ENCODE results near the gene NTM.
"Not testable (repeated sequence)": the region's sequence is repeated elsewhere in the genome, so short reads cannot be mapped to it uniquely, and the experiment has no call there.

Gene NTM

DNA sequence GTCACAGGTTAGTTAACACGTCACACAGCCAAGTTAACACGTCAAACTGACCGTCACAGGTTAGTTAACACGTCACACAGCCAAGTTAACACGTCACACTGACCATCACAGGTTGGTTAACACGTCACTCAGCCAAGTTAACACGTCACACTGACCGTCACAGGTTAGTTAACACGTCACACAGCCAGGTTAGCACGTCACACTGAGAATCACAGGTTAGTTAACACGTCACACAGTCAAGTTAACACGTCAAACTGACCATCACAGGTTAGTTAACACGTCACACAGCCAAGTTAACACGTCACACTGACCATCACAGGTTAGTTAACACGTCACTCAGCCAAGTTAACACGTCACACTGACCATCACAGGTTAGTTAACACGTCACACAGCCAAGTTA lies 700.5 kb downstream of the NTM start:
- DNase-seq (ENCODE audit: low read depth in 2 of 2): not testable (repeated sequence)

DNA sequence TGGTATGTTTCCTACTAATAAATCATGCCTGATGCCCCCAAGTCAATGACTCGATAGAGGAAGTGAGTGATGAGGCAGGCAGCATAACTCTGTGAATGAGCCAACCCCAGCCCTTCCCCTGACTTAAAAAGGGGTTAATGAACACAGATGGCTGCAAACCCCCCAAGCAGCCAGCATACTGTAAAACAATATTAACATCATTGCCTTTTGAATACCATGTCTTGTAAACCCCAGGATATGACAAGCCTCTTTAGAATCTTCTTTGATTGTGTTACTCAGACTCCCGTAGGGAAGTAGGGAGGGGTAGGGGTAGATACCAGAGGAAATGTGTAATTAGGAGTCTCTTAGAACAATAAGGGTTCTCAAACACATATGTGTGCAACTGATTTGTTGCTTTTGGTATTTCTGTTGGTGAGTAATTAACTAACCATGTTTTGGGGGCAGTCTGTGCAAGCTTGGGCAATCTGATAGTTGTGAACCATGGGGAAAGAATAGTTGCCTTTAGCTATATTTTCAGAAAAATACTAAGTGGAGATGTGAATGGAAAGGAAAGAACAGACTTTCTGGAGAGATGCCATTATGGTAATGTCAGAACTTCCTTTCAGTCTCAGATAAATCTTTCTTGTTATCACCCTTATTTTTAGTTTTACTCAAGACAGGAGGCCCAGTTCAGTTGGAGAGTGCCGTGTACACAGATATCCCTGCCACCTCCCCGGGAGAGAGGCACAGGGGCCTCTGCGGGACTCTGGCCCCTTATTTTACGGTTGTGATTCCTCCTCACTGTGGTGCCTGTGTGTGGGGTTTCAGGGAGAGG lies 701.8 kb downstream of the NTM start:
- DNase-seq (ENCODE audit: low read depth in 2 of 2): no peak

- DNase-seq (ENCODE audit: low read depth in 2 of 2): no peak
Measured at GRCh38 chr11:132072858-132073211, 702.4 kb downstream of the NTM start.

GRCh38 chr11:132073787-132074186 lies 703.4 kb downstream of the NTM start:
- DNase-seq (ENCODE audit: low read depth in 2 of 2): no peak

- no peak for DNase-seq (ENCODE audit: low read depth in 2 of 2)
Measured at GRCh38 chr11:132075447-132075846, 705.0 kb downstream of the NTM start.

- no peak for DNase-seq (ENCODE audit: low read depth in 2 of 2)
Measured at GRCh38 chr11:132077416-132077815, 707.0 kb downstream of the NTM start.

DNA sequence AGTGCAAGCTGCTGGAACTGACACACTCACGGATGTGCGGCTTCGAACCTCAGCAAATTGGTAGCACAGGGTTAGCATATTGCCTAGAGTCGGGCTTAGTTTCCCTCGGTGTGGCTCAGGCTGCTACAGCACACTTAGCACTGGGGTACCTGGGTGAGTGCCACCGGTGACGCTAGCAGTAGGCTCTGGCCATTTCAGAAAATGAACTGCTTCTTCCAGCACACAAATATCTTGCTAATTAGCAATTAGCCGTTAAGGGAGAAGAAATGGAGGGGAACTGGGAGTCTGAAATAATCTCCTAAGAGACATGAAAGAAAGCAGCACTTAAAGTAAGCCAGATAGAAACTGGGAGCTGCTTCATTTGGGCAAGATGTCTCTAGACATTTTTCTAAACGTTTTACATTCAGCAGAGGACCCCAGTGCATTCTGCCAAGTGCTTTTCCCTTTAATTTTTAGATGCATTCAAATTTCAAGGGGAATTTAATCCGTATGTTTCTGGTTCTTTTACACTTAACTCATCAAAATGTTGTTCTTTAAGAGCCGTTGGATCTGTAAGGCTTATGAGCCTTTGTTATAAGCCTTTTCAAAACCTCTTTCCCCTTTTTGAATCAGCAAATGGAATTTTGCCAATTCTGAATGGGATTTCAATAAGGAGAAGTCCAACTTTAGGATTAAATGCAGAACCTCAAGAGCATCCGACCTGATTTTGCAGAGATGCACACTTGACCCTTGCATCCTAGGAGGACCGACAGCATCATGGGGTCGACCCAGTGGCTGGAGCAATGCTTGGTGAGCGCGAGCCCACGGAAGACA lies 708.1 kb downstream of the NTM start:
- no peak for DNase-seq (ENCODE audit: low read depth in 2 of 2)

GRCh38 chr11:132080127-132080526 lies 709.7 kb downstream of the NTM start:
- DNase-seq (ENCODE audit: low read depth in 2 of 2): no peak

DNA sequence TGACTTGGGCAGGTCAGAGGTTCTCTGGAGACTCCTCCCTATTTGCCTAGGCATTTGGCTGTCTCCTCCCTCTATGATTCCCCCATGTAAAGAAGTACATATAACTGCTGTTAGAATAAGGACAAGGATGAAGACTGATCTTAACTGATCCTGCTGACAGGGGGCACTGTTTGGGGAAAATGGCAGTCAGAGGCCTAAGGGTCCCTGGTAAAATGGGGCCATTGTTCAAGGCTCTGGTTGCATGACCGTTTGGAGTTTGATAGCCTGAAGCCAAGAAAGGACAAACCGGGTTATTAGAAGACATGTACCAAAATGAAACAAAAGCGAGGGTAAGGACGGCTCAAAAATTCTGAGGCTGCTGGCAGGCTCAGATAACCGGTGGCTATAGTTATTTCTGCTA lies 712.2 kb downstream of the NTM start:
- DNase-seq (ENCODE audit: low read depth in 2 of 2): no peak

DNA sequence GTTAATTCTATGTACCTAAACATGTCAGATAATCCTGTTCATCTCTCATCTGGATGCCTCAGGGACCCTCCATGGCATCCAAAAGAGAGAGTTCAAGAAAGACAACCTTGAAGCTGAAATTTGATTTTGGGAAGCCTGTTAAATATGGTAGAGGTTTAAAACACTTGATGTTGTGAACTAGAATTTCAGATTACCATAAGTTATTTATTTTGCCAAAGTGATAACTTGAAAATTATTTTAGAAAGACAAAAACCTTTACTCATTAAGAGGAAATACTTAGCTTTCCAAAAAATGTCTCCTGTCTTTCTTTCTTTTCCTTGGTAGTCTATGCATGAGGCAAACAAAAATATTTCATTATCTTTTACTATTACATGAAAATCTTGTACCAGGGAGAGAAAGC lies 714.0 kb downstream of the NTM start:
- no peak for DNase-seq (ENCODE audit: low read depth in 2 of 2)

DNA sequence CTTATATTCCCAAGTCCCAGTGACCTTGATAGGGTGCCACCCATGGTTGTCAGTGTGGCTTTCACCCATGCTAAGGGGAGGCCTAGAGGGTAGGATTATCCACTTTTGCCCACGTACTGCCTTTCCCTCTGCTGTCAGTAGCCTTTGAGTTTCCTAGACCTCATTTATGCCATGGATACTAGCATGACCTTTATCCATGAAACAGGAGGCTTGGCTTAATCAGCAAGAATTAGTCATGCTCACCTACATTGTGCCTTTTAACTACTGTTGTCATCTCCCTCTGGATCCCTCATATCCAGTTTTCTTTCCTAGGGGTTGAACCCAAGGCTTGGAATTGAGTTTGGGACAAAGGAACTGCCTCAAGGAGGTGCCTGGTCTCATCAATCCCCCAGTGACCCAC lies 716.7 kb downstream of the NTM start:
- DNase-seq (ENCODE audit: low read depth in 2 of 2): no peak

DNA sequence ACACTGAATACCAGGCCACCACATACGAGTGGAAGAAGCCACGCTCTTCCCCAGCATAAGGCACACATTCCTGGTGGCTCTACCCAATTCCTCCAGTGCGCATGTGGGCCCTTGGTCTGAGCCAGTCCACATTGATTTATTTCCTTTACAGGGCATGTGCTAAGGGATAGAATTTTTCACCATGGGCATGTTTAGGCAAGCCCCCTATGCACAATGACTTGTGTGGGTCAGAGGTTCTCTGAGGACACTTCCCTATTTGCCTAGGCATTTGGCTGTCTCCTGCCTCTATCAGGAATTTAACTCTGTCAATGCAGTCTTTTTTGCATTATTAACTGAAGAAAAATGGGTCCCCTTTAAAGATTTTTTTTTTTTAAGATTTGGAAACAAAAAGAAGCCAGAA lies 718.1 kb downstream of the NTM start:
- no peak for DNase-seq (ENCODE audit: low read depth in 2 of 2)

GRCh38 chr11:132093536-132094259 lies 723.3 kb downstream of the NTM start:
- DNase-seq (ENCODE audit: low read depth in 2 of 2): no peak

DNA sequence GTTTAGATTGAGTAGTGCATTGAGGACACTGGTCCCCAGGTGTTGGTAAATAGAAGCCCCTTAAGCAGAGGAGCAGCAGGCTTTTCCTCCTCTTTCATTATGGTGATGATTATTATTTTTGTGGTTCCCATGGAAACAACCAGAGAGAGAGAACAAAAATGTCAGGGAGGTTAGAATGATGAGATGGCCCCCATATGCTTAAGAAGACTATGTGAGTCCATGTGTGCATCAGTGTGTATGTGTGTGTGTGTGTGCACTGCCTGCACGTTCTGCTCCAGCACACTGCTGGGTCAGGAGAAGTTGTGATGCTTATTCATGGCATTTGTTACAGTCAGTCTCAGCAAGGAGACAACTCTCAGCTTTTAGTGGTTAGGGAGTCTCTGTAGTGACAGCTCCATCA lies 724.2 kb downstream of the NTM start:
- DNase-seq (ENCODE audit: low read depth in 2 of 2): no peak

GRCh38 chr11:132095230-132096131 lies 725.1 kb downstream of the NTM start:
- no peak for DNase-seq (ENCODE audit: low read depth in 2 of 2)

GRCh38 chr11:132096132-132096825 lies 725.9 kb downstream of the NTM start:
- DNase-seq (ENCODE audit: low read depth in 2 of 2): no peak

DNA sequence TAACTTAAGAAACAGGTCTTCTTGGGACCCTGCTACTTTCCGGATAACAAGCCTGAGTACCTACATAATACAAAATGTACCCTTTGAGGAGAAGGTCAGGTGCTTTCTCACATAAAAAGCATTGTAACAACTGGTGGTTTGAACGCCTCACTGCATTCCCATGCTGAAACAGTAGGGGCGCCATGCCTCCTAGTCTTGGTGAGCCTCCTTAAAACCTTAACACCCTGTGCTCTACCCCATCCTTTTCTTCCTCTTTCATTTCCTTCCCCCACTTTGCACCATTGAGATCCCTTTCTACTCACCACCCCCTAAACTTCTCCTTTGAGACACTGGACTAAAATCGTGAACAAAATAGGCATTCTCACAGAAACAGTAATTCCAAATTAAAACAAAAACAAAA lies 729.3 kb downstream of the NTM start:
- DNase-seq (ENCODE audit: low read depth in 2 of 2): no peak

- DNase-seq (ENCODE audit: low read depth in 2 of 2): no peak
Measured at GRCh38 chr11:132100583-132100982, 730.2 kb downstream of the NTM start.

GRCh38 chr11:132101881-132102280 lies 731.5 kb downstream of the NTM start:
- no peak for DNase-seq (ENCODE audit: low read depth in 2 of 2)

GRCh38 chr11:132103021-132103420 lies 732.6 kb downstream of the NTM start:
- no peak for DNase-seq (ENCODE audit: low read depth in 2 of 2)

Measured in stimulated activated CD8-positive, alpha-beta memory T cell treated with anti-CD3 and anti-CD28 coated beads, Interleukin-2, amount 100 ng/mL, for 1 hour (primary cell).